Smooth muscle cell of the brain vasculature (primary cell): ENCODE data around the gene CAPZB.
"Not testable (repeated sequence)": the region's sequence is repeated elsewhere in the genome, so short reads cannot be mapped to it uniquely, and the experiment has no call there.

ENCODE experiments used
- DNase-seq: peaks from one replicate; pipeline ENCODE4 v3.0.0-alpha.2; 2012; ENCODE audit warnings: low read depth, low spot score

The CAPZB gene

GRCh38 chr1:19497443-19497842 is 12.1 kb upstream of the CAPZB start:
- DNase-seq: not testable (repeated sequence)

DNA sequence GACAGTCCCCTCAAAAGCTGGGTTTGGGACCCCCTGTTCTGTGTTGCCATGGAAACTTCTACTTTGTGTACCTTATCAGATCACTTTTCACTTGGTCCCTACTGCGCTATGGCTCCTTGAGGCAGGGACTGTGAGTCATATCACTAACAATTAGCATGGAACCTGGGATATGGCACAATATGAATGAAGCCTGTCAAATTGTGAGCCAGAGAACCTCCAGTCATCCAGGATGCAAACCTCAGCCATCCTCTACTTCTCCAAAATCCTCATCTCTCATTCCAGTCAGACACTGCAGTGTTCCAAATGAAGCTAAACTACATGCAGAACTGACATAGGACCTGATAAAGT is 11.2 kb upstream of the CAPZB start:
- no peak for DNase-seq

- no peak for DNase-seq
Observed at GRCh38 chr1:19495799-19496526, 10.6 kb upstream of the CAPZB start.

DNA sequence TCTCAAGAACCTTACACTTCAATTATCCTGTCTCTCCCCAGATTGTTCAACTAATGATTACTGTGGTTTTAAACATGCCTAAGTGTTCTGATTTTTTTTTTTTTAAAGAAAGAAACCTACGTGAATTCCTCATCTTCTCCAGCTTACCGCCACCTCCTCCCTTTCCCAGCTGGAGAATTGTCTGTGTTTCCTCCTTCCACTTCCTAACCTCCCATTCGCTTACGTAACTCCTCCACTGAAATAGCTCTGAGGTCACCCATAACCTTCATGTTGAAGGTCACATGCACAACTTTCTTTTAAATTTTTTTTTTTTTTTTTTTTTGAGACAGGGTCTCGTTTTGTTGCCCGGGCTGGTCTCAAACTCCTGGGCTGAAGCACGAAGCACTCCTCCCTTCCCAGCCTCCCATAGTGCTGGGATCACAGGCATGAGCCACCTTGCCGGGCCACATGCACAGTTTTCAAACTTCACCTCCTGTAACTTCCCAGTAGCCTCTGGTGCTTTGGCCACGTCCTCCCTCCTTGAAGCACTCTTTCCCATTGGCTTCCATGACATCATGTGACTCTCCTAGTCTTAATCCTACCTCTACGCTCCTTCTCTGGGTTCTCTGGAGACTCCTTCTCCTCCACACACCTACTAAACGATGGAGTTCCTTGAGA is 9.8 kb upstream of the CAPZB start:
- DNase-seq: no peak

GRCh38 chr1:19493547-19493946 is 8.2 kb upstream of the CAPZB start:
- no peak for DNase-seq

DNA sequence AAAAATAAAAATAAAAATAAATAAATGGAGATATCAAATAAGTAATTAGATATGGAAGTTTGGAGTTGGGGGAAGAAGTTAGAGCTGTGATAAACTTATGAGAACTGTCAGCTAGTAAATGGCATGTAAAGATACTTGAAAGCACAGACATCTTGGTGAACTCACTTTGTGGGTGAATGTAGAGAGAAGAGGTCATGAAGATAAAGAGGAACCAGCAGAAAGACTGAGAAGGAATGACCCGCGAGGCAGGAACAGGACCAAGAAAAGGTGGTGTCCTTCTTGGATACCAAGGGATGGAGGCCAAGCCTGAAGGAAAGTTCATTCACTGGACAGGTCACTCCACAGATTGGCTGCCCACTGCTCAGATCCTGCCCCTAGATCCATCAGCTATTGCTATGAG is 4.7 kb upstream of the CAPZB start:
- DNase-seq: no peak

- DNase-seq: no peak
Observed at GRCh38 chr1:19488136-19488535, 2.8 kb upstream of the CAPZB start.

- no peak for DNase-seq
Observed at GRCh38 chr1:19484798-19485361, 459 bp downstream of the CAPZB start.

DNA sequence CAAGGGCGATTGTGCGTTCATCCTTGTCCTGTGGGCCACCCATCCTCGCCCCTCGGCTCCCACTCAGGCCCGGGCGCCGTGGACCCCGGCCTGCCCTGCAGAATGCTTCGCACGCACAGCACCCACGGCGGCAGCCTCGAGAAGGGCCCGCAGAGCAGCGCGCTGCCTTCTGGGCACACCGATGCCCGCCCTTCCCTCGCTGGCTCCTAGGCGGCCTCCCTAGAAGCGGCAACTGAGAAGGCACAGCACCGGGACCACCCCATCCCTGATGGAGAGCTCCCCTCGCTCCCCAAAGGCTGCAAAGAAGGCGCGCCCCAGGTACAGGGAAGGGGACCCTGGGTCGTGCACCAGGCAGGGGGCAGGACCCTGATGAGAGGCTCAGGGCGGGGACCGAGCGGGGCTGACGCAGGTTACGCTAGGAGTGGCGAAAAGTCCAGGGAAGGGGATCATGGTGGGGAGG is 971 bp downstream of the CAPZB start:
- DNase-seq: no peak

- DNase-seq: no peak
Observed at GRCh38 chr1:19483691-19484090, 1.6 kb downstream of the CAPZB start.

- no peak for DNase-seq
Observed at GRCh38 chr1:19483261-19483660, 2.1 kb downstream of the CAPZB start.

GRCh38 chr1:19481826-19482398 is 3.4 kb downstream of the CAPZB start:
- DNase-seq: no peak

DNA sequence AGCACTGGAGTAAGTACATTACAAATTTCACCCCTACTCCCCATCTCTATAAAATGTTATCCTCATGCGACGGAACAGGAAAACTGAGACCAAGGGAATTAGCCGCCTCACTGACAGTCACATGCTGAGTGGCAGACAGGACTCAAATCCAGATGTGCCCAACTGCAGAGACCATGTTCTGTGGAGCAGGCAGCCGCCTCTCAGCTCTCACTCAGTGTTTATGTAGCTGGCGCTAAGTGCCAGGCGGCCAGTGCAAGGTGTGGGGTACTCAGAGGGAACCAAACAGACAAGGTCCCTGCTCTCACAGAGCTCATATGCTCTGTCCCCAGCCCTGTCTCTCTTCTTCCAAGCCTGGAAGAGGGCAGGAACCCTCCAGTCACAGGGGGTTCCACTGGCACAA is 5.1 kb downstream of the CAPZB start:
- no peak for DNase-seq

GRCh38 chr1:19479351-19480120 is 5.8 kb downstream of the CAPZB start:
- DNase-seq: no peak

GRCh38 chr1:19478322-19478721 is 7.0 kb downstream of the CAPZB start:
- no peak for DNase-seq

- DNase-seq: no peak
Observed at GRCh38 chr1:19477284-19478249, 7.8 kb downstream of the CAPZB start.

DNA sequence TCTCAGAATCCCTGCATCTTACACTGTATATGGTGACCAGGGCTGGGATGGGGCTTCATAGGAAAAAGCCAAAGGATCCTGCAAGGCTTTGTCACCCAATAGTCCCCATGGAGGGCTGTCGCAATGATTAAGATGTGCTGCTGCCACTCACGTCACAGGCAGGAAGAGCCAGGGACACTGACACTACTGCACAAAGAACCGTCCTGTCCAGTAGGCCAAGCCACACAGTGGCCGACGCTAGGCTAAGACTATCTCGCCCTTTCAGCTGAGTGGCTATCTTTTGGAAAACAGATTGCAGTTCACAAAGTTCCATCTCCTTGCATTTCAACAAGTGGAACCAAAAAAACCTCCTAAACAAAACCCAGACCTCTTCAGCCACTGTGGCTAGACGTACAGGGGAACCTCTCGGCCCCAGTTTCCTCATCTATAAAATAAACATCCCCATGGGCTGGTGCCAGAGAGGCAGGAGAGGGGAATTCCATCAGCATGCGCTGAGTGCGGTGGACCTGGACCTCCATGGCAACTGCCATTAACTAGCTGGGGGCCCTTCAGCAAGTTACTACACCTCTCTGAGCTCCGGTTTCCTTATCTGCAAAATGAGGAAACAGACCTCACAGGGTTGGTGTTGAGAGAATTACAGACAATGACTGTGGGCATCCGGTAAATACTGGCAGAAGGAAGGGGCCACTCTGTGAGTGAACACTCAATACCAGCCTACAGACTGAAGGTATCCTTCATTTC is 8.7 kb downstream of the CAPZB start:
- DNase-seq: no peak

- no peak for DNase-seq
Observed at GRCh38 chr1:19475296-19475695, 10.0 kb downstream of the CAPZB start.

DNA sequence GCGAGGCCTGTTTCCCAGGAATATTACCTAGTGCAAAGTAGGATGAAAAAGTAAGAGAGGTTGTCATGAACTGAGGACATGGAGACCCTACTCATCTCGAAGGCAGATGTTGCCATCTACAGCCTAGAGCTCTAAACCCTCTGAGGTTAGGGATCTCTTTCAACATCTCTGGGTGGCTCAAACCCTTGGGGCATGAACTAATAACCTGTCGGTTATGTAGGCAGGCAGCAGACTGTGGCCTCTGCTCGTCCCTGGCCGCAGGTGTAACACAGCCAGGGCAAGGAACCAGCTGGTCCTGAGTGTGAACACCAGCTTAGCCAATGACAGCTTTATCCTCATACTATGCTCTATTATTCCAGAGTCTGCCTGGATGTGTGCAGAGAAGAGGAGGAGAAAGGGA is 13.2 kb downstream of the CAPZB start:
- no peak for DNase-seq

DNA sequence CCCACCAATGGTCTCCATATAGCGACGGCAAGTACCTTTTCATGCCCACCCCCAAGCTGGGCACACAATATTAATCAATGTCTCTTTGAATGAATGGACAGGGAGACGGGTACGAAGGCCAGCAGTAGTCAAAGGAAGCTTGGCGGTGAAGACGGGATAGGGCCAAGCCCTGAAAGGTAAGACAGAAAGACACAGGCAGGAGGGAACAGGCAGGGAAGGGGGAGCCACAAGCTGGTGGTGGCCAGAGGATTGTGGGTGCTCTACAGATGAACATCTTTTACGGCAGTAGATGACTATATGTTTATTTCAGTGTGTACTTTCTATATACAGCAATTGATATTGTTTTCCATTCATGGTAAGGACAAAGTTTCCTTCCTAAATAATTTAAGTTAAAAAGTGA is 16.3 kb downstream of the CAPZB start:
- no peak for DNase-seq
